KG1 (cell line): ENCODE measurements around the gene HERPUD2.
A peak's percentile ranks its signal among the peaks of the same experiment; 100 is the strongest.
"Not testable (repeated sequence)": the region's sequence is repeated elsewhere in the genome, so short reads cannot be mapped to it uniquely, and the experiment has no call there.

Source experiments
- DNase-seq: peaks from one replicate; lab custom pipeline; 2025; lab: John Stamatoyannopoulos, UW

Gene HERPUD2

GRCh38 chr7:35712563-35713226, 17.8 kb upstream of the HERPUD2 start:
- no peak for DNase-seq

GRCh38 chr7:35707422-35707821, 12.5 kb upstream of the HERPUD2 start:
- no peak for DNase-seq

- no peak for DNase-seq
These were observed 11.1 kb upstream of the HERPUD2 start for GRCh38 chr7:35705932-35706461.

- DNase-seq = no peak
These were observed 9.3 kb upstream of the HERPUD2 start for GRCh38 chr7:35704261-35704660.

GRCh38 chr7:35702541-35702940, 7.6 kb upstream of the HERPUD2 start:
- DNase-seq = no peak

GRCh38 chr7:35701287-35701900, 6.5 kb upstream of the HERPUD2 start:
- no peak for DNase-seq

GRCh38 chr7:35700865-35701264, 5.9 kb upstream of the HERPUD2 start:
- DNase-seq = no peak

- DNase-seq = no peak
These were observed 5.4 kb upstream of the HERPUD2 start for GRCh38 chr7:35700333-35700732.

- DNase-seq = no peak
These were observed 4.9 kb upstream of the HERPUD2 start for GRCh38 chr7:35699796-35700305.

- not testable (repeated sequence) for DNase-seq
These were observed 3.4 kb upstream of the HERPUD2 start for GRCh38 chr7:35698382-35698781.

- DNase-seq = no peak
These were observed 2.7 kb upstream of the HERPUD2 start for GRCh38 chr7:35697414-35698175.

- DNase-seq = no peak
These were observed 1.1 kb upstream of the HERPUD2 start for GRCh38 chr7:35695987-35696386.

- DNase-seq = no peak
These were observed 527 bp upstream of the HERPUD2 start for GRCh38 chr7:35695473-35695850.

GRCh38 chr7:35694161-35694783, 663 bp downstream of the HERPUD2 start:
- peak; percentile 29 for DNase-seq

GRCh38 chr7:35691827-35692307, 3.1 kb downstream of the HERPUD2 start:
- peak; percentile 42 for DNase-seq

GRCh38 chr7:35691366-35691765, 3.6 kb downstream of the HERPUD2 start:
- peak; percentile 42 for DNase-seq

- DNase-seq = not testable (repeated sequence)
These were observed 4.3 kb downstream of the HERPUD2 start for GRCh38 chr7:35690614-35691013.

GRCh38 chr7:35685781-35686180, 9.2 kb downstream of the HERPUD2 start:
- no peak for DNase-seq

- no peak for DNase-seq
These were observed 13.5 kb downstream of the HERPUD2 start for GRCh38 chr7:35681231-35682029.

GRCh38 chr7:35680403-35681013, 14.4 kb downstream of the HERPUD2 start:
- no peak for DNase-seq
